WERI-Rb-1 (cell line): Measurements from ENCODE around the gene ZNF708.
"Not testable (repeated sequence)": the region's sequence is repeated elsewhere in the genome, so short reads cannot be mapped to it uniquely, and the experiment has no call there.

ENCODE experiments used
- DNase-seq: peaks from one replicate; pipeline ENCODE4 v3.0.0-alpha.2; 2020
- H3K27ac ChIP-seq: fragments of 250-450 bp; sonication (Bioruptor Pico); 2 replicates; pipeline ENCODE4 v1.5.1; 2020; ENCODE audit warnings: mild to moderate bottlenecking, moderate library complexity
- H3K27me3 ChIP-seq: fragments of 250-450 bp; sonication (Bioruptor Pico); 2 replicates; pipeline ENCODE4 v1.5.1; 2021; ENCODE audit warnings: mild to moderate bottlenecking, low read depth, moderate library complexity; ENCODE audit not compliant: insufficient read depth, severe bottlenecking
- H3K36me3 ChIP-seq: fragments of 250-450 bp; sonication (Bioruptor Pico); 2 replicates; pipeline ENCODE4 v1.5.1; 2020; ENCODE audit warnings: mild to moderate bottlenecking, moderate library complexity
- H3K4me3 ChIP-seq: 2 replicates; pipeline ENCODE4 v1.5.1; 2011; ENCODE audit warnings: low read depth, mild to moderate bottlenecking, control low read depth, low read length
- H3K9me3 ChIP-seq: fragments of 250-450 bp; sonication (Bioruptor Pico); 2 replicates; pipeline ENCODE4 v1.5.1; 2021; ENCODE audit warnings: mild to moderate bottlenecking, moderate library complexity; ENCODE audit not compliant: severe bottlenecking
- TF ChIP-seq, protein P1 (sequence below): IDR thresholded peaks from 2 replicates; pipeline ENCODE4 v1.5.1; 2011; ENCODE audit warnings: low read depth, mild to moderate bottlenecking, control low read depth, inconsistent platforms, low read length

The ZNF708 gene

DNA sequence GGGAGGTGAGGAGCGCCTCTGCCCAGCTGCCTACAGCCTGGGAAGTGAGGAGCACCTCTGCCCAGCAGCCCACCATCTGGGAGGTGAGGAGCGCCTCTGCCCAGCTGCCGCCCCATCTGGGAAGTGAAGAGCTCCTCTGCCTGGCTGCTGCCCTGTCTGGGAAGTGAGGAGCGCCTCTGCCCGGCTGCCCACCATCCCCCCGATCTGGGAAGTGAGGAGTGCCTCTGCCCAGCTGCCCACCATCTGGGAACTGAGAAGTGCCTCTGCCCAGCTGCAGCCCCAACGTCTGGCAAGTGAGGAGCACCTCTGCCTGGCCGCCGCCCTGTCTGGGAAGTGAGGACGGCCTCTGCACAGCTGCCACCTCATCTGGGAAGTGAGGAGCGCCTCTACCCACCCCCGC, 64.3 kb downstream of the ZNF708 start:
- DNase-seq, result no peak
- Histone ChIP-seq H3K36me3 (no peaks in the 10 kb centered on the region), H3K9me3 (peaks cover 14% of the 10 kb centered on the region), H3K27me3 (no peaks in the 10 kb centered on the region), H3K27ac (no peak overlapping the region), H3K4me3 (no peak overlapping the region)
- TF ChIP-seq, protein P1, sequence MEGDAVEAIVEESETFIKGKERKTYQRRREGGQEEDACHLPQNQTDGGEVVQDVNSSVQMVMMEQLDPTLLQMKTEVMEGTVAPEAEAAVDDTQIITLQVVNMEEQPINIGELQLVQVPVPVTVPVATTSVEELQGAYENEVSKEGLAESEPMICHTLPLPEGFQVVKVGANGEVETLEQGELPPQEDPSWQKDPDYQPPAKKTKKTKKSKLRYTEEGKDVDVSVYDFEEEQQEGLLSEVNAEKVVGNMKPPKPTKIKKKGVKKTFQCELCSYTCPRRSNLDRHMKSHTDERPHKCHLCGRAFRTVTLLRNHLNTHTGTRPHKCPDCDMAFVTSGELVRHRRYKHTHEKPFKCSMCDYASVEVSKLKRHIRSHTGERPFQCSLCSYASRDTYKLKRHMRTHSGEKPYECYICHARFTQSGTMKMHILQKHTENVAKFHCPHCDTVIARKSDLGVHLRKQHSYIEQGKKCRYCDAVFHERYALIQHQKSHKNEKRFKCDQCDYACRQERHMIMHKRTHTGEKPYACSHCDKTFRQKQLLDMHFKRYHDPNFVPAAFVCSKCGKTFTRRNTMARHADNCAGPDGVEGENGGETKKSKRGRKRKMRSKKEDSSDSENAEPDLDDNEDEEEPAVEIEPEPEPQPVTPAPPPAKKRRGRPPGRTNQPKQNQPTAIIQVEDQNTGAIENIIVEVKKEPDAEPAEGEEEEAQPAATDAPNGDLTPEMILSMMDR, result no peak

DNA sequence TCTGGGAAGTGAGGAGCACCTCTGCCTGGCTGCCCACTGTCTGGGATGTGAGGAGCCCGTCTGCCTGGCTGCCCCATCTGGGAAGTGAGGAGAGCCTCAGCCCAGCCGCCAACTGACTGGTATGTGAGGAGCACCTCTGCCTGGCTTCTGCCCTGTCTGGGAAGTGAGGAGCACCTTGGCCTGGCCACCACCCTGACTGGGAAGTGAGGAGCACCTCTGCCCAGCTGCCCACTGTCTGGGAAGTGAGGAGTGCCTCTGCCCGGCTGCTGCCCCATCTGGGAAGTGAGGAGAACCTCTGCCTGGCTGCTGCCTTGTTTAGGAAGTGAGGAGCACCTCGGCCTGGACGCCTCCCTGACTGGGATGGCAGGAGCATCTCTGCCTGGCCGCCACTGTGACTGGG, 64.8 kb downstream of the ZNF708 start:
- Histone ChIP-seq H3K36me3 (no peaks in the 10 kb centered on the region), H3K9me3 (peaks cover 14% of the 10 kb centered on the region), H3K4me3 (no peak overlapping the region), H3K27ac (no peak overlapping the region), H3K27me3 (no peaks in the 10 kb centered on the region)
- TF ChIP-seq, protein P1, result no peak
- DNase-seq, result no peak

DNA sequence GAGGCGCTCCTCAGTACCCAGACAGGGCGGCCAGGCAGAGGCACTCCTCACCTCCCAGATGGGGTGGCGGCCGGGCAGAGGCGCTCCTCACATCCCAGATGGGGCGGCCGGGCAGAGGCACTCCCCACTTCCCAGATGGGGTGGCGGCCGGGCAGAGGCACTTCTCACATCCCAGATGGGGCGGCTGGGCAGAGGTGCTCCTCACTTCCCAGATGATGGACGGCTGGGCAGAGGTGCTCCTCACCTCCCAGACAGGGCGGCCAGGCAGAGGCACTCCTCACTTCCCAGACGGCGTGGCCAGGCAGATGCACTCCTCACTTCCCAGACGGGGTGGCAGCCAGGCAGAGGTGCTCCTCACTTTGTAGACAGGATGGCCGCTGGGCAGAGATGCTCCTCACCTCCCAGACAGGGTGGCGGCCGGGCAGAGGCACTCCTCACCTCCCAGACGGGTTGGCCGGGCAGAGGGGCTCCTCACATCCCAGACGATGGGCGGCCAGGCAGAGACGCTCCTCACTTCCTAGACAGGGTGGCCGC, 68.3 kb downstream of the ZNF708 start:
- not testable (repeated sequence) for H3K36me3 ChIP-seq, H3K4me3 ChIP-seq, H3K27me3 ChIP-seq, H3K27ac ChIP-seq, DNase-seq
- peaks cover 17% of the 10 kb centered on the region for H3K9me3 ChIP-seq

DNA sequence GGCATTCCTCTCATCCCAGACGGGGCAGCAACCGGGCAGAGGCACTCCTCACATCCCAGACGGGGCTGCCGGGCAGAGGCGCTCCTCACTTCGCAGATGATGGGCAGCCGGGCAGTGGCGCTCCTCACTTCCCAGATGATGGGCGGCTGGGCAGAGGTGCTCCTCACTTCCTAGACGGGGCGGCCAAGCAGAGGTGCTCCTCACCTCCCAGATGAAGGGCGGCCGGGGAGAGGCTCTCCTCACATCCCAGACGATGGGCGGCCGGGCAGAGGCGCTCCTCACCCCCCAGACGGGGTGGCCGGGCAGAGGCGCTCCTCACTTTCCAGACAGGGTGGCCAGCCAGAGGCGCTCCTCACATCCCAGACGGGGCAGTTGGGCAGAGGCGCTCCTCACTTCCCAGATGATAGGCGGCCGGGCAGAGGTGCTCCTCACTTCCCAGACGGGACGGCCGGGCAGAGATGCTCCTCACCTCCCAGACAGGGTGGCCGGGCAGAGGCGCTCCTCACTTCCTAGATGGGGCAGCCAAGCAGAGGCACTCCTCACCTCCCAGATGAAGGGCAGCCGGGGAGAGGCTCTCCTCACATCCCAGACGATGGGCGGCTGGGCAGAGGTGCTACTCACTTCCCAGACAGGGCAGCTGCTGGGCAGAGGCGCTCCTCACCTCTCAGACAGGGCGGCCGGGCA, 68.9 kb downstream of the ZNF708 start:
- no peaks in the 10 kb centered on the region for H3K36me3 ChIP-seq
- TF ChIP-seq, protein P1, result no peak
- no peaks in the 10 kb centered on the region for H3K27me3 ChIP-seq
- DNase-seq, result no peak
- H3K9me3 ChIP-seq, result peaks cover 17% of the 10 kb centered on the region
- no peak overlapping the region for H3K4me3 ChIP-seq
- H3K27ac ChIP-seq, result no peak overlapping the region

DNA sequence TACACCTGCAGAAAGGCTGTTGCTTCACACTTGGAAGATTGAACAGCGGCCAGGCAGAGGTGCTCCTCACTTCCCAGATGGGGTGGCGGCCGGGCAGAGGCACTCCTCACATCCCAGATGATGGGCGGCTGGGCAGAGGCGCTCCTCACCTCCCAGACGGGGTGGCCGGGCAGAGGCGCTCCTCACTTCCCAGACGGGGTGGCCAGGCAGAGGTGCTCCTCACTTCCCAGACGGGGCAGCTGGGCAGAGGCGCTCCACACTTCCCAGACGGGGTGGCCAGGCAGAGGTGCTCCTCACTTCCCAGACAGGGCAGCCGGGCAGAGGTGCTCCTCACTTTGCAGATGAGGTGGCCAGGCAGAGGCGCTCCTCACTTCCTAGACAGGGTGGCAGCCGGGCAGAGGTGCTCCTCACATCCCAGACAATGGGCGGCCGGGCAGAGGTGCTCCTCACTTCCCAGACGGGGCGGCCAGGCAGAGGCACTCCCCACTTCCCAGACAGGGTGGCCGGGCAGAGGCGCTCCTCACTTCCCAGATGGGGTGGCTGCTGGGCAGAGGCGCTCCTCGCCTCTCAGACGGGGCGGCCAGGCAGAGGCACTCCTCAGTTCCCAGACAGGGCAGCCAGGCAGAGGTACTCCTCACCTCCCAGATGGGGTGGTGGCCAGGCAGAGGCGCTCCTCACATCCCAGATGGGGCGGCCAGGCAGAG, 69.6 kb downstream of the ZNF708 start:
- not testable (repeated sequence) for H3K36me3 ChIP-seq, H3K27me3 ChIP-seq, H3K4me3 ChIP-seq, H3K27ac ChIP-seq, DNase-seq
- H3K9me3 ChIP-seq, result peaks cover 17% of the 10 kb centered on the region

DNA sequence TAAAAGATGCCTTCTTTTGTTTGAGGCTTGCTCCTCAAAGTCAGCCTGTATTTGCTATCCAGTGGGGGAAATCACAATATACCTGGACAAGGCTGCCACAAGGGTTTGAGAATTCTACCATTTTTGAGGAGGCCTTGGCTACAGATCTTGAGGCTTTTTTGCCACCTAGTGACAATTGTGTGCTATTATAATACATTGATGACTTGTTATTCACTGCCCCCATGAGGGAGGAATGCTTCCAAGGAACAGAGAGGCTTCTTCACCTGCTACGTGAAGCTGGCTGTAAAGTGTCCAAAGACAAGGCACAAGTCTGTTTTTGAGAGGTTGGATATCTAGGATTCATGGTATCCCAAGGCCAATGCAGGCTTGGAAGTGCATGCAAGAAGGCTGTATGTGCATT, 72.5 kb downstream of the ZNF708 start:
- Histone ChIP-seq H3K4me3 (no peak overlapping the region), H3K27ac (no peak overlapping the region), H3K27me3 (no peaks in the 10 kb centered on the region), H3K36me3 (no peaks in the 10 kb centered on the region), H3K9me3 (peaks cover 7% of the 10 kb centered on the region)
- DNase-seq, result peak; percentile 22
- TF ChIP-seq, protein P1, result peak; percentile 64
